ENCODE measurements around the gene MGAT4C.

The MGAT4C gene

GRCh38 chr12:86233126-86233525 is 23.1 kb downstream of the MGAT4C start:
- H3K4me1 ChIP-seq (ENCODE audit: control insufficient read depth, insufficient read depth, low read length), result no peaks in the 10 kb centered on the region
- H3K27ac ChIP-seq (ENCODE audit: insufficient read depth, low read depth, low read length, poor library complexity, severe bottlenecking), result no peak overlapping the region
- no peaks in the 10 kb centered on the region for H3K36me3 ChIP-seq (ENCODE audit: control insufficient read depth, insufficient read depth, low read length)
- WGBS, 2 experiments, result 84 to 92% methylated on average over 2 of the region's 2 CpGs
- H3K4me3 ChIP-seq (ENCODE audit: insufficient read depth, low read depth, low read length), result no peak overlapping the region
- no peaks in the 10 kb centered on the region for H3K9me3 ChIP-seq (ENCODE audit: control insufficient read depth, low read length)
- no peaks in the 10 kb centered on the region for H3K27me3 ChIP-seq (ENCODE audit: control insufficient read depth, insufficient read depth, low read length, poor library complexity, severe bottlenecking)

GRCh38 chr12:86230516-86231146 is 25.6 kb downstream of the MGAT4C start:
- H3K4me3 ChIP-seq (ENCODE audit: insufficient read depth, low read depth, low read length), result no peak overlapping the region
- no peak overlapping the region for H3K27ac ChIP-seq (ENCODE audit: insufficient read depth, low read depth, low read length, poor library complexity, severe bottlenecking)
- H3K4me1 ChIP-seq (ENCODE audit: control insufficient read depth, insufficient read depth, low read length), result no peaks in the 10 kb centered on the region
- H3K36me3 ChIP-seq (ENCODE audit: control insufficient read depth, insufficient read depth, low read length), result no peaks in the 10 kb centered on the region
- WGBS, 2 experiments, result 76 to 100% methylated on average over 5 to 8 of the region's 8 CpGs
- H3K27me3 ChIP-seq (ENCODE audit: control insufficient read depth, insufficient read depth, low read length, poor library complexity, severe bottlenecking), result no peaks in the 10 kb centered on the region
- no peaks in the 10 kb centered on the region for H3K9me3 ChIP-seq (ENCODE audit: control insufficient read depth, low read length)

- H3K4me3 ChIP-seq (ENCODE audit: insufficient read depth, low read depth, low read length), result no peak overlapping the region
- WGBS, 2 experiments, result 91 to 100% methylated on average over 1 of the region's 2 CpGs
- no peaks in the 10 kb centered on the region for H3K4me1 ChIP-seq (ENCODE audit: control insufficient read depth, insufficient read depth, low read length)
- no peaks in the 10 kb centered on the region for H3K36me3 ChIP-seq (ENCODE audit: control insufficient read depth, insufficient read depth, low read length)
- no peaks in the 10 kb centered on the region for H3K9me3 ChIP-seq (ENCODE audit: control insufficient read depth, low read length)
- no peak overlapping the region for H3K27ac ChIP-seq (ENCODE audit: insufficient read depth, low read depth, low read length, poor library complexity, severe bottlenecking)
- H3K27me3 ChIP-seq (ENCODE audit: control insufficient read depth, insufficient read depth, low read length, poor library complexity, severe bottlenecking), result no peaks in the 10 kb centered on the region
Observed at GRCh38 chr12:86229772-86230171, 26.4 kb downstream of the MGAT4C start.

- Histone ChIP-seq H3K27ac (ENCODE audit: insufficient read depth, low read depth, low read length, poor library complexity, severe bottlenecking) (no peak overlapping the region), H3K9me3 (ENCODE audit: control insufficient read depth, low read length) (no peaks in the 10 kb centered on the region), H3K36me3 (ENCODE audit: control insufficient read depth, insufficient read depth, low read length) (no peaks in the 10 kb centered on the region), H3K27me3 (ENCODE audit: control insufficient read depth, insufficient read depth, low read length, poor library complexity, severe bottlenecking) (no peaks in the 10 kb centered on the region), H3K4me1 (ENCODE audit: control insufficient read depth, insufficient read depth, low read length) (no peaks in the 10 kb centered on the region), H3K4me3 (ENCODE audit: insufficient read depth, low read depth, low read length) (no peak overlapping the region)
Observed at GRCh38 chr12:86228656-86229055, 27.5 kb downstream of the MGAT4C start.

GRCh38 chr12:86226481-86226880 is 29.7 kb downstream of the MGAT4C start:
- H3K9me3 ChIP-seq (ENCODE audit: control insufficient read depth, low read length), result no peaks in the 10 kb centered on the region
- no peak overlapping the region for H3K4me3 ChIP-seq (ENCODE audit: insufficient read depth, low read depth, low read length)
- no peaks in the 10 kb centered on the region for H3K36me3 ChIP-seq (ENCODE audit: control insufficient read depth, insufficient read depth, low read length)
- no peak overlapping the region for H3K27ac ChIP-seq (ENCODE audit: insufficient read depth, low read depth, low read length, poor library complexity, severe bottlenecking)
- H3K27me3 ChIP-seq (ENCODE audit: control insufficient read depth, insufficient read depth, low read length, poor library complexity, severe bottlenecking), result no peaks in the 10 kb centered on the region
- H3K4me1 ChIP-seq (ENCODE audit: control insufficient read depth, insufficient read depth, low read length), result no peaks in the 10 kb centered on the region
- WGBS, 2 experiments, result 96 to 100% methylated on average over 1 to 3 of the region's 3 CpGs

- Histone ChIP-seq H3K4me1 (ENCODE audit: control insufficient read depth, insufficient read depth, low read length) (no peaks in the 10 kb centered on the region), H3K27ac (ENCODE audit: insufficient read depth, low read depth, low read length, poor library complexity, severe bottlenecking) (no peak overlapping the region), H3K27me3 (ENCODE audit: control insufficient read depth, insufficient read depth, low read length, poor library complexity, severe bottlenecking) (no peaks in the 10 kb centered on the region), H3K4me3 (ENCODE audit: insufficient read depth, low read depth, low read length) (no peak overlapping the region), H3K9me3 (ENCODE audit: control insufficient read depth, low read length) (no peaks in the 10 kb centered on the region), H3K36me3 (ENCODE audit: control insufficient read depth, insufficient read depth, low read length) (no peaks in the 10 kb centered on the region)
- no CpG with 5 or more reads among the region's 2 CpGs for WGBS, 2 experiments
Observed at GRCh38 chr12:86216591-86216990, 39.6 kb downstream of the MGAT4C start.

GRCh38 chr12:86213012-86213411 is 43.2 kb downstream of the MGAT4C start:
- no peaks in the 10 kb centered on the region for H3K36me3 ChIP-seq (ENCODE audit: control insufficient read depth, insufficient read depth, low read length)
- no peaks in the 10 kb centered on the region for H3K27me3 ChIP-seq (ENCODE audit: control insufficient read depth, insufficient read depth, low read length, poor library complexity, severe bottlenecking)
- H3K27ac ChIP-seq (ENCODE audit: insufficient read depth, low read depth, low read length, poor library complexity, severe bottlenecking), result no peak overlapping the region
- no peak overlapping the region for H3K4me3 ChIP-seq (ENCODE audit: insufficient read depth, low read depth, low read length)
- H3K4me1 ChIP-seq (ENCODE audit: control insufficient read depth, insufficient read depth, low read length), result no peaks in the 10 kb centered on the region
- 88 to 100% methylated on average over 1 of the region's 2 CpGs for whole genome bisulfite sequencing, 2 experiments
- H3K9me3 ChIP-seq (ENCODE audit: control insufficient read depth, low read length), result no peaks in the 10 kb centered on the region

GRCh38 chr12:86198696-86199444 is 57.3 kb downstream of the MGAT4C start:
- 76 to 87% methylated on average over 3 to 4 of the region's 4 CpGs for WGBS, 2 experiments
- Histone ChIP-seq H3K9me3 (ENCODE audit: control insufficient read depth, low read length) (no peaks in the 10 kb centered on the region), H3K4me1 (ENCODE audit: control insufficient read depth, insufficient read depth, low read length) (no peaks in the 10 kb centered on the region), H3K27me3 (ENCODE audit: control insufficient read depth, insufficient read depth, low read length, poor library complexity, severe bottlenecking) (no peaks in the 10 kb centered on the region), H3K36me3 (ENCODE audit: control insufficient read depth, insufficient read depth, low read length) (no peaks in the 10 kb centered on the region), H3K27ac (ENCODE audit: insufficient read depth, low read depth, low read length, poor library complexity, severe bottlenecking) (no peak overlapping the region), H3K4me3 (ENCODE audit: insufficient read depth, low read depth, low read length) (no peak overlapping the region)

DNA sequence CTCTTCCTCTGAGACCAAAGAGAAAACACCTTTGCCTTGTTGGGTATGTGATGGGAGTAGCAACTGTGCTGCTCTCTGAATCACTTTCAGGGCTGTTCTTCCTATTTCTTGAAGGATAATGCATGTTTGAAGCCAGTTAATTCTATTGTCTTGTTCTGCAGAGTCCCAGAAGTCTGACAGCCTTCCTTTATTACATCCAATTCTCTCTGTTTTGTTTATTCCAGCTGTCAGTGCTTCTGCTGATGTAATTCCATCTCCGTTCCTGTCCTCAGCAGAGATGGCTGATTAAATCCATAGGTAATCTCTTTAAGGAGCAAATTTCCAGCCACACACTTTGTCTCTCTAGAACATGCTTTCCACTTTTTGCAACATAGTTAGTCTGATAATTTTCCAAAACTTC is 59.7 kb downstream of the MGAT4C start:
- Histone ChIP-seq H3K4me1 (ENCODE audit: control insufficient read depth, insufficient read depth, low read length) (no peaks in the 10 kb centered on the region), H3K27ac (ENCODE audit: insufficient read depth, low read depth, low read length, poor library complexity, severe bottlenecking) (no peak overlapping the region), H3K4me3 (ENCODE audit: insufficient read depth, low read depth, low read length) (no peak overlapping the region), H3K27me3 (ENCODE audit: control insufficient read depth, insufficient read depth, low read length, poor library complexity, severe bottlenecking) (no peaks in the 10 kb centered on the region), H3K36me3 (ENCODE audit: control insufficient read depth, insufficient read depth, low read length) (no peaks in the 10 kb centered on the region), H3K9me3 (ENCODE audit: control insufficient read depth, low read length) (no peaks in the 10 kb centered on the region)
- WGBS, 2 experiments, result 91 to 98% methylated on average over 1 of the region's 1 CpG

DNA sequence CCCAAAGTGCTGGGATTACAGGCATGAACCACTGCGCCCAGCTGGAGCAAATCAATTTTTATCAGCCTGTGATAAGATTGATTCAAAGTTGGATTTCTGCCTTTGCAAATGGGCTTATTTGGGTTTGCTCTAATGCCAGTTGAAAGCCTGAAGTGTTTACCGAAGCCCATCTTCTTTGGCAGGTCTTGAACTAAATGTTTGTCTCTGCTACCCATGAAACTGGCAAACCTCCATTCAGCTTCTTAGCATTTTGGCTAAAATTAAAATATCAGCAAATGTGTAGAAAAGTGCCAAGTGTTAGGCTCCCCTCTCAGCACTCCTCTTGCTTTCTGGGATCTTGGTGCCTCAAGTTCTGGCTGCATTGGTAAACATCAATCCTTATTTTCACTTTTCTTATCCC is 61.5 kb downstream of the MGAT4C start:
- no peaks in the 10 kb centered on the region for H3K27me3 ChIP-seq (ENCODE audit: control insufficient read depth, insufficient read depth, low read length, poor library complexity, severe bottlenecking)
- H3K9me3 ChIP-seq (ENCODE audit: control insufficient read depth, low read length), result no peaks in the 10 kb centered on the region
- no peak overlapping the region for H3K27ac ChIP-seq (ENCODE audit: insufficient read depth, low read depth, low read length, poor library complexity, severe bottlenecking)
- H3K36me3 ChIP-seq (ENCODE audit: control insufficient read depth, insufficient read depth, low read length), result no peaks in the 10 kb centered on the region
- no peaks in the 10 kb centered on the region for H3K4me1 ChIP-seq (ENCODE audit: control insufficient read depth, insufficient read depth, low read length)
- H3K4me3 ChIP-seq (ENCODE audit: insufficient read depth, low read depth, low read length), result no peak overlapping the region
- 95 to 98% methylated on average over 2 of the region's 2 CpGs for WGBS, 2 experiments
